GM06990 (cell line): ENCODE measurements around the gene ZNF302.

Experiments
- DNase-seq: peaks from one replicate; pipeline ENCODE4 v3.0.0-alpha.2; 2011; ENCODE audit not compliant: insufficient read length; ENCODE audit errors: extremely low read depth
- H3K27me3 ChIP-seq: replicated peaks from 2 replicates; pipeline ENCODE4 v1.6.0; 2011; ENCODE audit warnings: low read length; ENCODE audit not compliant: control insufficient read depth, insufficient read depth
- H3K36me3 ChIP-seq: 2 replicates; pipeline ENCODE4 v1.5.1; 2011; ENCODE audit warnings: low read length; ENCODE audit not compliant: control insufficient read depth, insufficient read depth
- H3K4me3 ChIP-seq: replicated peaks from 2 replicates; pipeline ENCODE4 v1.5.1; 2011; ENCODE audit warnings: low read depth, mild to moderate bottlenecking, control low read depth, low read length
- CTCF ChIP-seq: IDR thresholded peaks from 2 replicates; pipeline ENCODE4 v1.5.1; 2011; ENCODE audit warnings: low read length, control low read depth, mild to moderate bottlenecking, inconsistent platforms; ENCODE audit not compliant: insufficient read depth, poor library complexity, severe bottlenecking

ZNF302 gene

GRCh38 chr19:34692549-34692948 lies 15.1 kb downstream of the ZNF302 start:
- TF ChIP-seq CTCF, result no peak
- Histone ChIP-seq H3K27me3 (no peaks in the 10 kb centered on the region), H3K4me3 (no peak overlapping the region), H3K36me3 (no peaks in the 10 kb centered on the region)
- no peak for DNase-seq

- no peak for TF ChIP-seq CTCF
- H3K27me3 ChIP-seq, result no peaks in the 10 kb centered on the region
- no peak for DNase-seq
- H3K36me3 ChIP-seq, result no peaks in the 10 kb centered on the region
- no peak overlapping the region for H3K4me3 ChIP-seq
Observed at GRCh38 chr19:34707661-34708060, 30.2 kb downstream of the ZNF302 start.

- Histone ChIP-seq H3K27me3 (no peaks in the 10 kb centered on the region), H3K4me3 (no peak overlapping the region), H3K36me3 (no peaks in the 10 kb centered on the region)
- no peak for TF ChIP-seq CTCF
- DNase-seq, result no peak
Observed at GRCh38 chr19:34711890-34712289, 34.4 kb downstream of the ZNF302 start.

- H3K4me3 ChIP-seq, result no peak overlapping the region
- H3K27me3 ChIP-seq, result no peaks in the 10 kb centered on the region
- DNase-seq, result no peak
- TF ChIP-seq CTCF, result peak; percentile 45
- no peaks in the 10 kb centered on the region for H3K36me3 ChIP-seq
Observed at GRCh38 chr19:34712395-34713261, 35.1 kb downstream of the ZNF302 start.

GRCh38 chr19:34713262-34713637 lies 35.8 kb downstream of the ZNF302 start:
- Histone ChIP-seq H3K36me3 (no peaks in the 10 kb centered on the region), H3K27me3 (no peaks in the 10 kb centered on the region), H3K4me3 (no peak overlapping the region)
- no peak for DNase-seq
- no peak for TF ChIP-seq CTCF

GRCh38 chr19:34715357-34715756 lies 37.9 kb downstream of the ZNF302 start:
- Histone ChIP-seq H3K4me3 (no peak overlapping the region), H3K27me3 (no peaks in the 10 kb centered on the region), H3K36me3 (no peaks in the 10 kb centered on the region)
- TF ChIP-seq CTCF, result no peak
- no peak for DNase-seq
